Gastroesophageal sphincter (tissue), 4 donors: ENCODE results near the gene SERTAD2. TPM values are rescaled to one million over a fixed set of nuclear protein-coding genes. Genes with fewer than 3 reads are reported as not detected.

Experiments
- ATAC-seq: fragments of 150-250 bp; one replicate; pipeline ENCODE4 v1.9.1; 2016; ENCODE audit warnings: mild to moderate bottlenecking, moderate library complexity
- H3K27ac ChIP-seq, 4 donors: fragments of 200-600 bp; sonication (generic) in 3 of 4; 1 replicate in 3 of 4; 2 replicates in 1 of 4; pipeline ENCODE4 v1.5.1; 2016 to 2019
- H3K27me3 ChIP-seq: fragments of 200-600 bp; sonication (generic); one replicate; pipeline ENCODE4 v1.5.1; 2019
- H3K36me3 ChIP-seq, 2 donors: fragments of 200-600 bp; sonication (generic); one replicate each; pipeline ENCODE4 v1.5.1; 2019; ENCODE audit warnings: control low read depth in 1 of 2
- H3K4me1 ChIP-seq, 3 donors: fragments of 200-600 bp; sonication (generic); 1 replicate in 2 of 3; 2 replicates in 1 of 3; pipeline ENCODE4 v1.5.1; 2016 to 2019; ENCODE audit warnings: control low read depth in 2 of 3
- H3K4me3 ChIP-seq, 2 donors: fragments of 200-600 bp; sonication (generic); one replicate each; pipeline ENCODE4 v1.5.1; 2019; ENCODE audit warnings: mild to moderate bottlenecking in 1 of 2, moderate library complexity in 1 of 2
- H3K9me3 ChIP-seq, 3 donors: fragments of 200-600 bp; sonication (generic); one replicate each; pipeline ENCODE4 v1.5.1; 2017 to 2019; ENCODE audit warnings: control low read depth in 2 of 3
- EP300 ChIP-seq: sonication (generic); formaldehyde crosslinking; IDR thresholded peaks from one replicate; pipeline ENCODE4 v1.6.1; 2017; ENCODE audit warnings: antibody characterized with exemption, mild to moderate bottlenecking
- POLR2A ChIP-seq, 2 donors: fragments of 450-650 bp; IDR thresholded peaks; one replicate each; pipeline ENCODE4 v1.6.1; 2017; ENCODE audit warnings: antibody characterized with exemption in 2 of 2, mild to moderate bottlenecking in 2 of 2, moderate library complexity in 1 of 2
- POLR2AphosphoS5 ChIP-seq: sonication (generic); formaldehyde crosslinking; IDR thresholded peaks from one replicate; pipeline ENCODE4 v1.6.1; 2017; ENCODE audit warnings: antibody characterized with exemption
- WGBS, 2 donors: methylation state at CpG; one replicate each; pipeline ENCODE4 v1.1.5; 2018; ENCODE audit warnings: low coverage in 1 of 2; 5-methylcytosine and 5-hydroxymethylcytosine counted together
- total RNA-seq, 4 donors: library from RNA; depleted of rRNA; stranded (reverse); fragments of >200 nt; gene quantifications; one replicate each; pipeline ENCODE4 v1.1.0, GENCODE V29; 2016
- TF ChIP-seq, protein P1 (sequence below), 4 experiments: fragments of 200-600 bp in 2 of 4; fragments of 450-650 bp in 2 of 4; sonication (generic) in 1 of 4; IDR thresholded peaks; one replicate each; pipeline ENCODE4 v1.5.1; 2017 to 2019; ENCODE audit warnings: antibody characterized with exemption in 4 of 4, mild to moderate bottlenecking in 2 of 4, moderate library complexity in 2 of 4

SERTAD2 gene, protein sequence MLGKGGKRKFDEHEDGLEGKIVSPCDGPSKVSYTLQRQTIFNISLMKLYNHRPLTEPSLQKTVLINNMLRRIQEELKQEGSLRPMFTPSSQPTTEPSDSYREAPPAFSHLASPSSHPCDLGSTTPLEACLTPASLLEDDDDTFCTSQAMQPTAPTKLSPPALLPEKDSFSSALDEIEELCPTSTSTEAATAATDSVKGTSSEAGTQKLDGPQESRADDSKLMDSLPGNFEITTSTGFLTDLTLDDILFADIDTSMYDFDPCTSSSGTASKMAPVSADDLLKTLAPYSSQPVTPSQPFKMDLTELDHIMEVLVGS
- 10 to 100 TPM; 13.9 to 18.5 (median 15.6) TPM for total RNA-seq

- 0% methylated on average over 5 to 6 of the region's 109 CpGs for WGBS, 2 donors
- TF ChIP-seq, protein P1, sequence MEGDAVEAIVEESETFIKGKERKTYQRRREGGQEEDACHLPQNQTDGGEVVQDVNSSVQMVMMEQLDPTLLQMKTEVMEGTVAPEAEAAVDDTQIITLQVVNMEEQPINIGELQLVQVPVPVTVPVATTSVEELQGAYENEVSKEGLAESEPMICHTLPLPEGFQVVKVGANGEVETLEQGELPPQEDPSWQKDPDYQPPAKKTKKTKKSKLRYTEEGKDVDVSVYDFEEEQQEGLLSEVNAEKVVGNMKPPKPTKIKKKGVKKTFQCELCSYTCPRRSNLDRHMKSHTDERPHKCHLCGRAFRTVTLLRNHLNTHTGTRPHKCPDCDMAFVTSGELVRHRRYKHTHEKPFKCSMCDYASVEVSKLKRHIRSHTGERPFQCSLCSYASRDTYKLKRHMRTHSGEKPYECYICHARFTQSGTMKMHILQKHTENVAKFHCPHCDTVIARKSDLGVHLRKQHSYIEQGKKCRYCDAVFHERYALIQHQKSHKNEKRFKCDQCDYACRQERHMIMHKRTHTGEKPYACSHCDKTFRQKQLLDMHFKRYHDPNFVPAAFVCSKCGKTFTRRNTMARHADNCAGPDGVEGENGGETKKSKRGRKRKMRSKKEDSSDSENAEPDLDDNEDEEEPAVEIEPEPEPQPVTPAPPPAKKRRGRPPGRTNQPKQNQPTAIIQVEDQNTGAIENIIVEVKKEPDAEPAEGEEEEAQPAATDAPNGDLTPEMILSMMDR (IDR thresholded peaks at IDR 0.05), result peak in 2 of 4 experiments; percentile 18 to 38
- TF ChIP-seq POLR2A (IDR thresholded peaks at IDR 0.05) (peak in 1 of 2 donors; percentile 91), EP300 (no peak), POLR2AphosphoS5 (peak; percentile 94)
- peaks cover 0 to 51% (median 19%) of the 10 kb centered on the region in 3 donors for H3K4me1 ChIP-seq
- no peaks in the 10 kb centered on the region for H3K36me3 ChIP-seq
- H3K27me3 ChIP-seq, result no peaks in the 10 kb centered on the region
- peak; percentile 92 for ATAC-seq
- H3K4me3 ChIP-seq, result peak within 1 kb of the TSS; percentile 85 to 96
- no peaks in the 10 kb centered on the region for H3K9me3 ChIP-seq
- H3K27ac ChIP-seq, result peak within 1 kb of the TSS; percentile 94 to 100 (median 100)
These were observed at the start of gene SERTAD2 for GRCh38 chr2:64653109-64654062. TSS of gene SERTAD2 (minus strand) at chr2:64653913. CDS start at chr2:64636871, 17,042 bp downstream.

GRCh38 chr2:64700133-64700809, 46.6 kb upstream of the SERTAD2 start:
- H3K36me3 ChIP-seq, result no peaks in the 10 kb centered on the region

GRCh38 chr2:64699712-64700111, 46.0 kb upstream of the SERTAD2 start:
- no peak for ATAC-seq
- 82 to 97% methylated on average over 3 to 8 of the region's 8 CpGs for WGBS, 2 donors
- peaks cover 0 to 10% (median 0%) of the 10 kb centered on the region in 3 donors for H3K4me1 ChIP-seq
- TF ChIP-seq POLR2A (IDR thresholded peaks at IDR 0.05) (no peak), POLR2AphosphoS5 (no peak), EP300 (no peak)
- TF ChIP-seq, protein P1 (IDR thresholded peaks at IDR 0.05), result no peak
- no peak overlapping the region for H3K4me3 ChIP-seq
- no peak overlapping the region for H3K27ac ChIP-seq
- H3K9me3 ChIP-seq, result no peaks in the 10 kb centered on the region
- no peaks in the 10 kb centered on the region for H3K27me3 ChIP-seq
- H3K36me3 ChIP-seq, result no peaks in the 10 kb centered on the region

More at GRCh38 chr2:64700133-64700809, 46.6 kb upstream of the SERTAD2 start:
- H3K9me3 ChIP-seq, result no peaks in the 10 kb centered on the region
- no peak for ATAC-seq
- H3K27ac ChIP-seq, result no peak overlapping the region
- 93% methylated on average over 5 of the region's 5 CpGs; no CpG with 5 or more reads in 1 of the 2 donors for WGBS, 2 donors
- TF ChIP-seq EP300, result no peak
- TF ChIP-seq, protein P1 (IDR thresholded peaks at IDR 0.05), result no peak
- no peak for TF ChIP-seq POLR2A (IDR thresholded peaks at IDR 0.05)
- TF ChIP-seq POLR2AphosphoS5, result no peak
- no peak overlapping the region for H3K4me3 ChIP-seq
- H3K4me1 ChIP-seq, result peaks cover 0 to 10% (median 0%) of the 10 kb centered on the region in 3 donors
- H3K27me3 ChIP-seq, result no peaks in the 10 kb centered on the region

- Histone ChIP-seq H3K9me3 (no peaks in the 10 kb centered on the region), H3K27me3 (no peaks in the 10 kb centered on the region), H3K4me3 (no peak overlapping the region), H3K36me3 (no peaks in the 10 kb centered on the region), H3K4me1 (peaks cover 0 to 10% (median 0%) of the 10 kb centered on the region in 3 donors), H3K27ac (no peak overlapping the region)
- WGBS, 2 donors, result 52 to 57% methylated on average over 3 to 4 of the region's 4 CpGs
- TF ChIP-seq, protein P1 (IDR thresholded peaks at IDR 0.05), result no peak
- TF ChIP-seq POLR2A (IDR thresholded peaks at IDR 0.05), result no peak
- no peak for TF ChIP-seq EP300
- TF ChIP-seq POLR2AphosphoS5, result no peak
- ATAC-seq, result no peak
These were observed 45.1 kb upstream of the SERTAD2 start for GRCh38 chr2:64698668-64699444.
